ENCODE measurements around the gene KRTAP10-5.

GRCh38 chr21:44539991-44540666, 40.3 kb downstream of the KRTAP10-5 start, which contains the start of gene KRTAP10-1:
- TF ChIP-seq, protein P1, sequence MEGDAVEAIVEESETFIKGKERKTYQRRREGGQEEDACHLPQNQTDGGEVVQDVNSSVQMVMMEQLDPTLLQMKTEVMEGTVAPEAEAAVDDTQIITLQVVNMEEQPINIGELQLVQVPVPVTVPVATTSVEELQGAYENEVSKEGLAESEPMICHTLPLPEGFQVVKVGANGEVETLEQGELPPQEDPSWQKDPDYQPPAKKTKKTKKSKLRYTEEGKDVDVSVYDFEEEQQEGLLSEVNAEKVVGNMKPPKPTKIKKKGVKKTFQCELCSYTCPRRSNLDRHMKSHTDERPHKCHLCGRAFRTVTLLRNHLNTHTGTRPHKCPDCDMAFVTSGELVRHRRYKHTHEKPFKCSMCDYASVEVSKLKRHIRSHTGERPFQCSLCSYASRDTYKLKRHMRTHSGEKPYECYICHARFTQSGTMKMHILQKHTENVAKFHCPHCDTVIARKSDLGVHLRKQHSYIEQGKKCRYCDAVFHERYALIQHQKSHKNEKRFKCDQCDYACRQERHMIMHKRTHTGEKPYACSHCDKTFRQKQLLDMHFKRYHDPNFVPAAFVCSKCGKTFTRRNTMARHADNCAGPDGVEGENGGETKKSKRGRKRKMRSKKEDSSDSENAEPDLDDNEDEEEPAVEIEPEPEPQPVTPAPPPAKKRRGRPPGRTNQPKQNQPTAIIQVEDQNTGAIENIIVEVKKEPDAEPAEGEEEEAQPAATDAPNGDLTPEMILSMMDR (IDR thresholded peaks at IDR 0.05), result no peak
- no peak for TF ChIP-seq POLR2A (IDR thresholded peaks at IDR 0.05)
